Measurements from ENCODE around the gene SH2B2.

GRCh38 chr7:102261451-102261850 is 25.2 kb upstream of the SH2B2 start:
- TF ChIP-seq POLR2AphosphoS5 (IDR thresholded peaks at IDR 0.05) (no peak), CTCF (IDR thresholded peaks at IDR 0.05) (no peak), POLR2A (IDR thresholded peaks at IDR 0.05) (no peak)
